HG02973 (cell line): ENCODE results near the gene ILKAP.
A peak's percentile ranks its signal among the peaks of the same experiment; 100 is the strongest.

Experiments used
- ATAC-seq: cut with Tn5 transposase; IDR thresholded peaks from one replicate; pipeline ENCODE4 v1.9.1; 2021; ENCODE audit warnings: moderate library complexity; ENCODE audit not compliant: unreplicated experiment

Gene ILKAP

DNA sequence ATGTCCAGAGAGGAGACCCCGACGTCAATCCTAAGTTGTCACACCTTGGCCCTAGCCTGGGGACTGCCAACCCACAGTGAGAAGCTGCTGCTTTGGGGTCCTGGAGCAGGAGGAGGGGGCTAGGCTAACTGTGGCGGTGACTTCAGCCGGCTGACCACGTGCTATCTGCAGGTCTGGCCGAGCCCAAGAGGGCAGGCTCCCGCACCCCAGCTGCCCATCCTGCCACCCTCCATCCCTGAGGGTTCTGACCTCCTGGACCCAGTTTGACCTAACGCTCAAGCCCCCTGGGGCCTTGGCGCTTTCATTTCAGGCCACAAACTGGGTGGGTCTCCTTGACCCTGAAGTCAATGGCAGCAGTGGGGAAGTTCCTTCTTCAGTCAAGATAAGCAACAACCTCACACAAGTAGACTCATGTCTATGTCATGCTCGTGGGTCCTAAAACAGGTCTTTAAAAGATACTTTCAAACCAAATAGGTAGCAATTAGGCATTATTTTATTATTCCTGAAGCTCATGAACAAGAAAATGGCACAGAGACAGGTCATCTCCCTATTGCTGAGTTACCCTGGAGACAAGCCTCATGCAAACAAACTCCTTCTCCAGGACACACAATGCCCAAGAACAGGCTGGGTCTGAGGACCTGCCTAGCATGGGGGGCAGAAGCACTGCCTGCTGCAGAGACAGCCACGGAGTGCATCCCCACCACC lies 34.1 kb upstream of the ILKAP start:
- ATAC-seq = no peak

DNA sequence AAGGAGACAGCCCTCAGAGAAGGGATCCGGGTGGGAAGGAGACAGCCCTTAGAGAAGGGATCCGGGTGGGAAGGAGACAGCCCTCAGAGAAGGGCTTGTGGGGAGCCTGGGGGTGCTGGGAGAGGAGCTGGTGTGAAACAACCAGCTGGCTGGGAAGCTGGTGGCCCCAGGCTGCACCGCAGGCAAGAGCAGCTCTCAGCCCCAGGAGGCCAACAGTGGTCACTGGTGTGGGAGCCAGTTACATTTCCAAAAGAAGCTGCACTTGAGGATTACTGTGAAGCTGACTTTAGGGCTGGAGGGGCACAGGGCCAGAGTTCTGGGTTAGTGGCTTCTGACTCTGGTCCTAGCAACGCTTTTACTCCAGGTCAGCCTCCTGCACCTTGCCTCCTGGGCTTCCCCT lies 33.1 kb upstream of the ILKAP start:
- no peak for ATAC-seq

DNA sequence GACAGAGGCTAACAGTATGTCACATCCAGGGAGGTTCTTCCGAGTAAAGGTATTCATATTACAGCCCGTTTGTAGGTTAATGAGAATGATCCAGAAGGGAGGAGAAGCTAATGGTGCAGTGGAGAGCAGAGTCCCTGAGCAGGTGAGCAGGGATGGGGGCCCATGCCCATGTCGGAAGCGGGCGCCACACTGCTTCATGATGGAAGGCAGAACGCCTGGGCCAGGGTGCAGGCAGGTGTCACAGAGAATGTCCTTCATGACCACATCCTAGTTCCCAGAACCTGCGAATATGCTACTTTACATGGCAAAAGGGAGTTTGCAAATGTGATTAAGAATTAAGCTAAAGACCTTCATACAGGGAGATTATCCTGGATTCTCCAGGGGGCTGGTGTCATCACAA lies 32.4 kb upstream of the ILKAP start:
- no peak for ATAC-seq

DNA sequence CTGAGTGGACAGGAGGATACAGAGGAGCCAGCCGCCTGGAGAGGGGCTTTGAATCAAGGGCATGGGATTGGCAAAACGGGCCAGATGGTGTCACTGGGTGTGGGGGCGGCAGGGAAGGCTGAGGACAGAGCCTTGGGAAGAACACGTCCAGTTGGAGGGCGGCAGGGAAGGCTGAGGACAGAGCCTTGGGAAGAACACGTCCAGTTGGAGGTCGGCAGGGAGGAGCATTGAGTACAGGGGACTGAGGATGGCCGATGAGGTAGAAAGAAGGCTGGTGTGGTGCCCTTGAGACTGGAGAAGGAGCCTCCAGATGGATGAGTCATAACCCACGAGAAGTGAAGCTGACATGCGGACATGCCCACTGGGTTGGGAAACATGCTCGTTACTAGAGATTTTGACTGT lies 31.8 kb upstream of the ILKAP start:
- no peak for ATAC-seq

DNA sequence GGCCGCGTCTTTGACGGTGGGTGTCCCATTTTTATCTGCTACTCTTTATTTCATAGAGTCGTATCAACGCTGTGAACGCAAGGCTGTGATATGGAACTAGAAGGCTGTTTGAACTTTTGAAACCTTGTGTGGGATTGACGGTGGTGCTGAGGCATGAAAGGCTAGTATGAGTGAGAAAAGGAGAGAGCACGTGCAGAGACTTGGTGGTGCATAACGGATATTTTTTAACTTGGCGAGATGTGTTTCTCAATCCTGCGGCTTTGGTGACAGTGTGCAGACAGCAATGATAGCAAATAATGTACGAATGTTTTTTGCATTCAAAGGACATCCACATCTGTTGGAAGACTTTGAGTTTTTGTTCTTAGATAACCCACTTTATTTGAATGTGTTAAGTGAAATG lies 30.1 kb upstream of the ILKAP start:
- ATAC-seq = no peak

DNA sequence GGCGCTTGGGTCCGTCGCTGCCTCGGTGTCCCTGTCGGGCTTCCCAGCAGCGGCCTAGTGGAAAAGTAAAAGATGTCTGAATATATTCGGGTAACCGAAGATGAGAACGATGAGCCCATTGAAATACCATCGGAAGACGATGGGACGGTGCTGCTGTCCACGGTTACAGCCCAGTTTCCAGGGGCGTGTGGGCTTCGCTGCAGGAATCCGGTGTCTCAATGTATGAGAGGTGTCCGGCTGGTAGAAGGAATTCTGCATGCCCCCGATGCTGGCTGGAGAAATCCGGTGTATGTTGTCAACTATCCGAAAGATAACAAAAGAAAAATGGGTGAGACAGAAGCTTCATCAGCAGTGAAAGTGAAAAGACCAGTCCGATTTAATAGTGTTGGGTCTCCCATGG lies 28.3 kb upstream of the ILKAP start:
- ATAC-seq = no peak

DNA sequence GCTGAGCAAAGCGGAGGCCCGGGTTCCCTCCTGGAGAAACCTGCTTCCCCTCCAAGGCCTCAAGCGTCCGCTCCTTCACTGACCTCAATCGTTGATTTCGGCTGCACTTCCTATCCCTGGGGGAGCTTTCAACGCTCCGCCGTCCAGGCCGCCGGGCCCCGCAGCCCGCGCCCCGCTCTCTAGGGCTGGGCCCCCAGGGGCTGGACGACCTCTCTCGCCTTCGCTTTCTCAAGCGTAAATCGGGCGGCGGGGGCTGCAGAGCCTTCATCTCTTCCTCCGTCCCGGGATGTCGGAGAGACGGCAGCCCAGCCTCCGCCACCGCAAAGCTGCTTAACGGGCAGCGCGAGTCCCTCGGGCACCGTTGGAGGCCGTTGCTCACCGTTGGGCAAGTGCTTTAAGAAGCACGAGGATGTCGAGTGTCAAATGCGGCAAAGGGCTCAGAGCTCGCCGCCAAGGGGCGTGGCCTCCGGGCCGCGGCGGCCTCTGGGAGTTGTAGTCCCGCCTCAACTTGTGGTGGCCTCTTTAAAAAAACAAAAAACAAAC lies 27.8 kb upstream of the ILKAP start:
- peak; percentile 78 for ATAC-seq

DNA sequence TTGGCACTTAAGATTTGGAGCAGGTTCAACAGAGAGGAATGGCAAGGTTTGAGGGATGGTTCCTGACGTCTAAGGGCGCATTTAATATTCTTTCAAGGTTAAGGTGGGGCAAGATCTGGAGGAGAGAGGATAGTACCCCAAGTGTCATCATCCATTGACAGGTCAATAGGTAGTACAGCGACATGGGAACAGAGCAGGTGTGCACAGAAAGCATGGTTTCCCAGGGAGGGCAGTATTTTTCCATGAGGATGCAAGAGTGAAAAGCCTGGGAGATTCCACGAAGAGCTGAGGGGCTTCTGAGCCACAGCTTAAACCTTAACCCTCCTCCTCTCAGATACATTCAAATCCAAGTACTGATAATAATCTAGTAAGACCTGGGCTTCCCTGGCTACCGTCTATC lies 27.2 kb upstream of the ILKAP start:
- ATAC-seq = no peak

DNA sequence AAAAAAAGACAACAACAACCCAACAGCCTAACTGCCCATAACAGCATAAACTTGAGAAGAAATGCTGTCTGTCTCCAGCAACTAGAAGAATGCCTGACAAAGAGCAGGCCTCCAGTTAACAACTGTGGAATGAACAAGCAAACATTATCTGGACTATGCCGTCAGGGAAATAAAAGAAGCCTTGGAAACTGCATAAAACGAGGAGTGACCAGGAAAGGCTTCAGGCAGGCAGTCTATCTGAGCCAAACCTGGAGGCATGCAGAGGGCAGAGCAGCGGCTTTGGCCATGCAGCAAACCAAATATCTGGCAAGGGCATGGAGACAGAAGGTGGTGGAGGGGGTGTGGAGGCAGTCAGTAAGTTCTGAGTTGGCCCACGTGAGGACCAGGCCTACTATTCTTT lies 25.2 kb upstream of the ILKAP start:
- no peak for ATAC-seq

DNA sequence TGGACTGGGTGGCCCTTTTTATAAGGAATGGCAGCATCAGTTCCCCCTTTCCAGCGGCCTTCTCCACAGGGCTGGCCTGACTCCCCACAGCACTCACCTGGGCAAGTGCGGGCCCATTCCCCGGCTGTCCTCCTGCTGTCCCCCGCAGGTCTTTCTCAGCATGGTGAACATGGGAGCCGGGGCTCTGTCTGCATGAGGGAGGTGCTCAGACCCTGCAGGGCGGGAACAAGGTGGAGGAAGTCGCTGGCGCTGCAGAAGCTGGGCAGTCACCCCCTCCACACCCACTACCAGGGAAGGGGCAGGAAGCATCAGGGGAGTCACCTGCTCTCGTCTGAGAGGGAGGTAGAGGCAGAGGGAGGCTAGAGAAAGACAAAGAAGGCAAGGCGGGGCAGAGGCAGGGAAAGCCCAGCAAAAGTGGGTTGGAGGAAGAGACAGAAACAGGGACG lies 24.1 kb upstream of the ILKAP start:
- no peak for ATAC-seq

DNA sequence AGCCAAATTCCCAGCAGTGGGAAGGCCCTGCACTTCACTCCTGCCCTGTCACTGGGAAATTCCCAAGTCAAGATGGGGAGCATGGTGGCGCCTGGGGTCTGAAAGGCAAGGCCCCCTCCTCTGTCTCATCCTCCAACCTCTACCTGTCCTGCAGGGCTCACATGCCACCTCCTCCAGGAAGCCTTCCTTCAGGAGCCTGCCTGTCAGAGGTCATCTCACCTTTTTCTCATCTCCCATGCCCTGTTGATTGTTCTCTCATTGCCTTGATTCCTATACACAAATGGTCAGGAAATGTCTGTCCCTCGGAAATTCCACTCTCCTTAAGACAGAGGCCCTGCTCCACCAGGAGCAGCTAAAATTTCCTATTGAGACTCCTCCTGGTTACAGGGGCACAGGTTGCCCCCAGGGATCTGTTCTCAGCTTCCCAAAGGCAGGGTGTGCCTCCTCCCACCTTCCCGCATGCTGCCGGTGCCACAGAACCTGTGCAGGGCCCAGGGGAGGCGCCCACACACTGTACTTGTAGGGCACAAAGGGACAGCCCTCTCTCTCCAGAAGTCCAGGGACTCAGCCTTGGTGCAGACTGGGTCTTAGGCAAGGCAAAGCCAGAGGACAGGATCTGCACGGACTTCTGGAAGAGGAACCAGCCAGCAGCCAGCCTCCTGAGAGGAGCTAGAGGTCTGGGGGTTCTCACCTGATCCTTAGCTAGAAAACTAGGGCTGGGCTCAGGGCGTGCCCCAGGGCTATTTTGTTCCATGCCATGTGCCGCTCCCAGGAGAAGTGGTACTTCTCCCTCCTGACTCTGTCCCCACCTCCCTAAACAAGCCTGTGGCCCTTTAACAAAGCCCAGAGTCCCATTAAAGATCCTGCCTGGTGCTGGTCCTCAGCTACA lies 23.4 kb upstream of the ILKAP start:
- no peak for ATAC-seq

DNA sequence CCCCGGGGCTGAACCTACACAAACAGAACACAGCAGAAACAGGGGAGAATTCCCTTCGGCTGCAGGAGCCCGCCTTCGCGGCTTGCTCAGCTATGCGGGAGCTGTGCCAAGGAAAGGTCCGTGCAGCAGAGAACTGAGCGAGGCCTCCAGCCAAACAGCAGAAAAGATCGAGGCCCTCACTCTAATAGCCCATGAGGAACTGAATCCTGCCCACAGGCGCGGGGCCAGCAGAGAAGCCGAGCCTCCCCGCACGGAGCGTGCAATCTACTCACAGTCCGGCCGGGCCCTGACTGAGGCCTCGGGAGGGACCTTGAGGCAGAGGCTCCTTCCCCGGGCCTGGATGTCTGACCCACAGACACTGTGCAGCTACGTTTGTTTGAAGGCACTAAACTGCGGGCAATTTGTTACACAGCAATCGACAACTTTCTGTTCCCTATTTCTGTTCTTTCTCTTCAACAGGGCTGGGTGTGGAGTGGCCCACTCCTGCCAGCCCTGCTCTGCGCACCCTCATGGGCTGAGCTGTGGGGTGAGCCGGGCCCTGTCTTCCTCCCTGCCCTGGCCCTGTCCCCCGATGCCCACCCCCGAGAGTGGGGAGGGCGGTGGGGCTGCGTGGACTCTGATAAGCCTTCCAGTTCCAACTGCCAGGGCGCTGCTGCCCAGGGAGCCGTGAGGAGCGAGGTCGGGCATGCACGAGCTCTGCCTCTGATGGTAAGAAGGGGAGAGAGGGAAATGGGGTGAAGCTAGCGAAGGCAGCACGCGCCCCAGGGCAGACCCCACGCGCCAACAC lies 22.6 kb upstream of the ILKAP start:
- no peak for ATAC-seq

DNA sequence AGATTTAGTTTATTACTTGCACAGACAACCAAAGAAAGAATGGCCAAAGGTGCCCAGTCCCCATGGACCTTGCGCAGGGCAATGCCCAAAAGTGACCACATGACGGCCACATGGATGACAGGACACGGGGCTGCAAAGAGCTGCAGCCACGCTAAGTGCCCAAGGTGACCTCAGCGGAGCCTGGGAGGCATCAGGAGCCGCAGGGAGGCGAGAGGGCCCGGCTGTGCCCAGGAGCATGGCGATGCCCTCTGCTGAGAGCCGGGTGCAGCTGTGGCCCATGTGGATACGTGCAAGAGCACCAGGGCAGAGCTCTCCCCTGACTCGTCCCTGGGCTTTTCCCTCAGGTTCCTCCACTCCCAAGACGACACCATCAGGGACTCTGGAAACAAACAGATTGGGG lies 21.6 kb upstream of the ILKAP start:
- ATAC-seq = no peak

DNA sequence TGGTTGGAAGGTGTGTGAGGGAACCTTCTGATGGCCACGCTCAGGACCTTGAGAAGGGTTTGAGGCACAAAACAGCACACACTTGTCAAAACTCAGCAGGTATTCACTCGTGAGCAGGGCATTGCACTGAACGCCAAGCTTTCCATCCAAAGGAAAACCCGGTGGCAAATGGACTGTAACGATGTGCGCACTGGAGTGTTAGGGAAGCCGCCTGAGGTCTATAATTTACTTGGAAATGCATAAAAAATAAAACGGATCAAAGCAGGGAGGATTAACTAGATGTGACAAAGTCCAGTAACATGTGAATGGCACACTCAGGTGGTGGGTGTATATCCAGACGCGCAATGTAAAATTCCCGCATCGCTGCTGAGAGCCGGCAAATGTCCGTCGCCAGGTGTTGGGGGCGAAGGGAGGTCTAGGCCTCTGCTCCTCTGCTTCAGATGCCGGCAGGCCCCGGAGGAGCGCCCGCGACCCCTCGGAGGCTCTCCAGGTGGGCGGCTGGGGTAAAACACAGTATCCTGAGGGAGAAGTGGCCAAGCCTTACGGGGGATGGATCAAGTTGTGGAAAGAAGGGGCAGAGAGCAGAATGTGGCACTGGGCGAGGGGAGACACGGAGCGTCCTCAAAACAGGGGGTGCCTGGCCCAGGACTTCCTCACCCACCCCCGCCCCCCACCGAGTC lies 21.0 kb upstream of the ILKAP start:
- no peak for ATAC-seq

DNA sequence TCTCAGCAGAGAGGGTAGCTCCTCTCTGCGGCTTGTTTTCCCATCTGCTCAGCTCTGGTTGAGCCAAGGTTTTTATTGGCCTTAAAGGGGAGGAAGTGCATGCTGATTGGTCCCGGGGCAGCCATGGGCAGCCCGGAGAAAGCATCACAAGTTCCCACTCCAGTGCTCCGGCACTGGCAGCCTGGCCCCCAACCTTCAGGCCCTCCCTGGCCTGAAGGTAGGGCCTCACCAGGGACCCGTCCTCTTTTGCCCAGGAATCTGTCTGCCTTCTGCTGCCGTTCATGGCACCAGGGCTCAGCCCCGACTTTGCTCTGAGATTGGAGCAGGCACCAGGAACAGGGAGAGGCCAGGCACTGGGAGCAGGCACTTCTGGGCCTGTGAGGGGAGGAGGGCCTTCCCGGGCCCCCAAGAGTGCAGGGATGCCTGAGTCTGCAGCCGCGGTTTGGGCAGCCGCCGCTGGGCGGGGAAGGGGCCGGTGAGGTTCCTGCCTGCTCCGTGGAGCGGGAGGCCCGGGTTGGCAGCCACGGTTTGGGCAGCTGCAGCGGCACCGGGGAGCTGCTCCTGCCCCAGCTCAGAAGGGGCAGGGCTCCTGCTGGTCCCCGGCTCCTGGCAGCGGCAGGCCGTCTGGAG lies 17.5 kb upstream of the ILKAP start:
- ATAC-seq = no peak

DNA sequence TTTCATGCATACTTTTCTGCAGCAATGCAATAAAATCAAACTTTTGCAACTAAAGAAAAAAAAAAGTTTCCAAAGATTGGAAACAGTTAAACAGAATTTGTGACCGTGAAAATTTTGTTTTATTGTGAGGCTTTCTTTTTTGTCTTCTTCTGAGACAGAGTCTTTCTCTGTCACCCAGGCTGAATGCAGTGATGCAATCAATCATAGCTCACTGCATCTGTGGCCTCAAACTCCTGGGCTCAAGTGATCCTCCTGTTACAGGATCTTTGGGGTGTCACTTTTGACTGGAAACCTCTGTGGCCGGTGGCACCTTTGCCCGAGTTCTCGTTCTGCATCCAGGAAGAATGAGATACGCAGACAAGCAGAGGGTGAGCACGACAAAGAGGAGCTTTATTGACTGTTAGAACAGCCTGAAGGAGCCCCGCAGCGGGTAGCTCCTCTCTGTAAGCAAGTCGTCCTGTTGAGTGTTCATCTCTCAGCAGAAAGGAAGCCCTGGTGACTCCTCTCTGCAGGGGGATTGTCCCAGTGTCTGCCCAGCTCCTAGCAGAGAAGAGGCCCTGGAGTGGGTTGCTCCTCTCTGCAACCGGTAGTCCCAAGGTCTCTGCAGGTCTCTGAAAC lies 16.9 kb upstream of the ILKAP start:
- no peak for ATAC-seq

DNA sequence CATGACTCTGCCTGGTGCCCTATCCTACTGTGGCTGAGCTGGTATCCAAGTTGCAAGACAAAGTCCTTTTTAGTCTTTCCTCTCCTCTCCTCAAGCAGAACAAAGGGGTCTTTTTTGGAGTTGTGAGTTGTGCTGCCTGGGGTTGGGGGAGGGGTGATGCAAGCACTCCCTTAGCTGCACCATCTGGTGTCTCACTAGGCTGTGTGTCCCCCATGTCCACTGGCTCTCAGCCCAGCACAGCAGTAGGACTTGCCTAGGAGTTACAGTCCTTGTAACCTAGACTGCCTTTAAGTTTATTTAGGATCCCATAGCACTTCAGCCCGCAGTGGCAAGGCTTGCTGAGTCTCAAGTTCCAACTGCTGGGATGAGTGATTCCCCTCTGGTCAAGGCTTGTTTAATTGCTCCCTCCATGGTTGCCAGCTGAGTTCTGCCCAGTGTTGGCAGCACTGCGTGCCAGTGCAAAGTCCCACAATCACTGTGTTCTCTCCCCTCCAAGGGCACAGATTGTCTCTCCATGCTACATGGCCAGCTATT lies 13.2 kb upstream of the ILKAP start:
- no peak for ATAC-seq

DNA sequence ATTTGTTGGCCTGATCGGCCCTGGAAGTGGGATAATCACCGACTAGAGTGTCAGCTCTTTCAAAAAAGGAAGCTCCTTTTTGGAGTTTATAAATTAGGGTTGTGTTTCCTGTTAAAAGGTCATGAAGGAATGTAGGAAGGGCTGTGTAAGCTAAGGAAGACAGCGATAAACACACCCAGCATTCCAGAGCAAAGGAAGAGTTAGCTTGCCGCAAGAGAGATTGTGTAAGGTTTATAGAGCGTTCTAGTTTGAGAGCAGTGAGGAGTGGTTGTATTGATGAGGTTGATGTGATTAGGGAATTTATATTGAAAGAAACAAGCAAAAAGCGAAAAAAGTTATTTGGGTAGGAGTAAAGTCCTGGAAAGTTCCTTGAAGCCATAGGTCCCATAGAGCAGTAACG lies 3.5 kb upstream of the ILKAP start:
- no peak for ATAC-seq

DNA sequence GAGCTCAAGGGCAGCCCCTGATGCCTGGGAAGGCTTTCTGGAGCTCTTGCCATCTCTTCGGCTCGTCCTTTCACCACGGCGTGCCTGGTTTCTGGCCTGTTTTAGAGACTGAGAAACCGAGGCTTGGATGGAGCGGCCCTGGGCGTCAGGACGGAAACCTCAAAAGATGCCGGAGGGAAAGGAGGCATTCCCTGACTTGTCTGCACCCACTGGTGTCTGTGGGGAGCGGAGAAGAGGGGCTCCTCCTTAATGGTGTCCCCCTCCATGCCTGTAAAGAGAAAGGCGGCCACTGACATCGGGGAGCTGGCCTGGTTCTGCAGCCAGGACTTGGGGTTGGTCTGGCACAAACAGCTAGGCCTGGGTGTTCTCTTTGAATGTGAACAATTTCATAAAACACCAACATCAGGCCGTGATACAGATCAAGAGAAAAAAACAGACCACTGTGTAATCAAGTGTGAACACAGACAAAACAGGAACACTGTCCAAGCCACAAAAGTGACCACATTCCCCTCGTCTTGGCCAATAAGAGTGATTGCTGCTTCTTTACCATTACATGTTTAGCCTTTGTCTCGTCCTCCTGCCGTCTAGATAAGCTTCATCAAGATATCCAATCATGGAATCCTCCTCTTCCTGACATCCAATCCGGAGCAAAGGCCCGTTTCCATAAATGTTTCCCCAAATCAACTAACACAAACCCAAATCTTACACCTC lies 633 bp upstream of the ILKAP start:
- ATAC-seq = peak; percentile 10
